ENCODE results near the gene PEX6. TPM values are rescaled to one million over a fixed set of nuclear protein-coding genes. Genes with fewer than 3 reads are reported as not detected.
A peak's percentile ranks its signal among the peaks of the same experiment; 100 is the strongest.

Gene PEX6, protein sequence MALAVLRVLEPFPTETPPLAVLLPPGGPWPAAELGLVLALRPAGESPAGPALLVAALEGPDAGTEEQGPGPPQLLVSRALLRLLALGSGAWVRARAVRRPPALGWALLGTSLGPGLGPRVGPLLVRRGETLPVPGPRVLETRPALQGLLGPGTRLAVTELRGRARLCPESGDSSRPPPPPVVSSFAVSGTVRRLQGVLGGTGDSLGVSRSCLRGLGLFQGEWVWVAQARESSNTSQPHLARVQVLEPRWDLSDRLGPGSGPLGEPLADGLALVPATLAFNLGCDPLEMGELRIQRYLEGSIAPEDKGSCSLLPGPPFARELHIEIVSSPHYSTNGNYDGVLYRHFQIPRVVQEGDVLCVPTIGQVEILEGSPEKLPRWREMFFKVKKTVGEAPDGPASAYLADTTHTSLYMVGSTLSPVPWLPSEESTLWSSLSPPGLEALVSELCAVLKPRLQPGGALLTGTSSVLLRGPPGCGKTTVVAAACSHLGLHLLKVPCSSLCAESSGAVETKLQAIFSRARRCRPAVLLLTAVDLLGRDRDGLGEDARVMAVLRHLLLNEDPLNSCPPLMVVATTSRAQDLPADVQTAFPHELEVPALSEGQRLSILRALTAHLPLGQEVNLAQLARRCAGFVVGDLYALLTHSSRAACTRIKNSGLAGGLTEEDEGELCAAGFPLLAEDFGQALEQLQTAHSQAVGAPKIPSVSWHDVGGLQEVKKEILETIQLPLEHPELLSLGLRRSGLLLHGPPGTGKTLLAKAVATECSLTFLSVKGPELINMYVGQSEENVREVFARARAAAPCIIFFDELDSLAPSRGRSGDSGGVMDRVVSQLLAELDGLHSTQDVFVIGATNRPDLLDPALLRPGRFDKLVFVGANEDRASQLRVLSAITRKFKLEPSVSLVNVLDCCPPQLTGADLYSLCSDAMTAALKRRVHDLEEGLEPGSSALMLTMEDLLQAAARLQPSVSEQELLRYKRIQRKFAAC
- total RNA-seq, result 23.0 and 29.7 TPM in 2 replicates

DNA sequence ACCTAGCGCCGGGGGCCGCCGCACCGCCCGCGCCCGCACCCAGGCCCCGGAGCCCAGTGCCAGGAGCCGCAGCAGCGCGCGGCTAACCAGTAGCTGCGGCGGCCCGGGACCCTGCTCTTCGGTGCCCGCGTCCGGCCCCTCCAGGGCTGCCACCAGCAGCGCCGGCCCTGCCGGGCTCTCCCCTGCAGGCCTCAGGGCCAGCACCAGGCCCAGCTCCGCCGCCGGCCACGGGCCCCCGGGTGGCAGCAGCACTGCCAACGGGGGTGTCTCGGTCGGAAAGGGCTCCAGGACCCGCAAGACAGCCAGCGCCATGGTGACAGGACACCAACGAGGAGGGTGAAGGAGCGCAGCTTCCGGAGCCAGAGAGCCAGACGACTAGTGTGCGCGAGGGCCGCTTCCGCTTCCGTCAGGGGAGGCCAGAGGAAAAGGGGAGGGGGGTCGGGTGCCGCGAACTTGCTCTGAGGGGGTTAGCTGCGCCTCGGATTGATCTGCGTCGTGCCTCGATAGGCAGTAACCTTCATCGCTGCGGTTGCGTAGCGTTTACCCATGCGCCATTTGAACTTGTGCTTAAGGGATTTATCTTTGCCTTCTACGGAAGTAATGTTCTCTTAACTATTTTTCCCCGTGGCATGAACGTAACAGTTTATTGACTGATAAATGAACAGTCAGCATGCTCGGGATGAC lies at the start of gene PEX6:
TSS of gene PEX6 (minus strand) at position 343 of the 684 bp plus-strand sequence. CDS start at position 312, 31 bp downstream.
- DNase-seq (ENCODE audit: low read depth in 2 of 2), result peak; percentile 48 to 82

DNA sequence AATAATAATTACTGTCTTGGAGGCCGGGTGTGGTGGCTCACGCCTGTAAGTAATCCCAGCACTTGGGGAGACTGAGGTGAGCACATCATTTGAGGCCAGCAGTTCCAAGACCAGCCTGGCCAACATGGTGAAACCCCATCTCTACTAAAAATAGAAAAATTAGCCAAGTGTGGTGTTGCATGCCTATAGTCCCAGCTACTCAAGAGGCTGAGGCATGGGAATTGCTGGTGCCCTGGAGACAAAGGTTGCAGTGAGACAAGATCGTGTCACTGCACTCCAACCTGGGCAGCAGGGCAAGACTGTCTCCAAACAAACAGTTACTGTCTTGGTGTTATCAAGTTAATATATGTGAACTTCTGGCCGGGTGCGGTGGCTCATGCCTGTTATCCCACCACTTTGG lies 47.4 kb upstream of the PEX6 start:
- no peak for DNase-seq (ENCODE audit: low read depth in 2 of 2)

DNA sequence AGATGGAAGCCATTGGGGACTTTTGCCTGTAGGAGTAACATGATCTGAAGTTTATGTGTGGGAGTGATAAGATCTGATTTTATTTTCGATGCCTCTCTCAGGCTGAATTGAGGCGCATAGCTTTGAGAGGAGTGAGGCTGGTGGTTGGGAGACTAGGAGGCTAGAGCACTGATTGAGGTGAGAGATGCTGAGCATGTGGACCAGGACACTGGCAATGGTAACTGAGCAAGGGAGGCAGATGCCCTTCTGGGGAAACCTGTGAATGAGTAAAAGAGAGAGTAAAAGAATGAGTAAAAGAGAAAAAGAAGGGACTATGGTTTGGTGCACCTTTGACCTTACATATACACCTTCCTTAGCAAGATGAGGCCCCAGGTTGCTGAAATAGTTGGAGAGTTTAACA lies 45.5 kb upstream of the PEX6 start:
- DNase-seq (ENCODE audit: low read depth in 2 of 2), result no peak

DNA sequence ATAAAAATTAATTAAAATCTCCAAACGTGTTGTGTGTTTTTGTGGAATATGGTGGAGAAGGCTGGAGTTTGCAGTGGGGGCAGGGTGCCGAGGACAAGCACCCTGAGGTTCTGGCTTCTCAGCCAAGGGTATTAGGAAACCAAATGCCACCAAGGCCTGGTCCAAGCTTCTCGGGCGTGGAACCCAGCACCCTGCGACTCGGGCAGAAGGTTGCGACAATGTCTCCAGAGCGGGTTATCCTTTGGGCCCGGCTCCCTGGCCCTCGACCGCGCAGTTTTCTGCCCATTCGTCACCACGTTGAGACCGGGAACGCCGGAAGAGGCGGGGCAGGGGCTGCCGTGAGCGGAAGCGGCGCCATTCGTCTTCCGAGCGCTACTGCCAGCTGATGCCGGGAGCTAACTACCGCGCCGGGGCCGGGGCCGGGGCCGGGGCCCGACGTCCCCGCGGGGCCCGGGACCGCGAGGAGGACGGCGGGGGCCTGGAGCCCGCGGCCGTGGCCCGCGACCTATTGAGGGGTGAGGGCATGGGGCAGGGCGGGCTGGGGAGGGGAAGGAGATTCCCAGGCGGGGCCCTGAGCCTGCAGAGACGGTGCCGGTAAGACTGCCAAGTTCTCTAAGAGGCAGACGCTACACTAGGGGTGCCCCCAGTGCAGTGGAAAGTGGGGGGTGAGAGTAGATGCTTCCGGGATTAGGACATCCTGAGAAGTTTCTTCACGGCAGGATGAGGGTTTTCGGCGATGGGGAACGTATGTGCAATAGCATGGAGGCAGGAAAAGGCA lies 42.5 kb upstream of the PEX6 start, which contains the start of gene RRP36:
TSS of gene RRP36 (plus strand) at position 354 of the 778 bp plus-strand sequence. CDS start at position 386, 32 bp downstream.
- DNase-seq (ENCODE audit: low read depth in 2 of 2), result peak; percentile 30 to 70

DNA sequence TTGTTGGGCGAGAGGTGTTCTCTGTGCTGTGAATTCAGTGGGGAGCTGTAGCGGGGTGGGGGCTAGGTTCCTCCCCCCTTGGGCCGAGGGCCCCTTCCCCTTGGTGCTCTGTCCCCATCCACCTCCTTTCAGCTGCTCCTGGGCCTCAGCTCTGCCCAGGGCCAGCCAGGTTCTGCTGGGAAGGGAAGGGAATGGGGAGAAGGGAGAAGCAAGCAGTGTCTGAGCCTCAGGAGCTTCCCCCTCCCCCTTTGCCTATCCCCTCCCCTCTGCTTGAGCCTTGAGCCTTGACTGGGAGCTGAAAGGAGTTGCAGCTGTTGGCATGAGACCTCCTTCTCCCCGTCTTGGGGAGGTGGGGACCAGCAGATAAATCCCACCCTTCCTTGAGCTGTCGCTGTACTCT lies 41.9 kb upstream of the PEX6 start:
- DNase-seq (ENCODE audit: low read depth in 2 of 2), result no peak

DNA sequence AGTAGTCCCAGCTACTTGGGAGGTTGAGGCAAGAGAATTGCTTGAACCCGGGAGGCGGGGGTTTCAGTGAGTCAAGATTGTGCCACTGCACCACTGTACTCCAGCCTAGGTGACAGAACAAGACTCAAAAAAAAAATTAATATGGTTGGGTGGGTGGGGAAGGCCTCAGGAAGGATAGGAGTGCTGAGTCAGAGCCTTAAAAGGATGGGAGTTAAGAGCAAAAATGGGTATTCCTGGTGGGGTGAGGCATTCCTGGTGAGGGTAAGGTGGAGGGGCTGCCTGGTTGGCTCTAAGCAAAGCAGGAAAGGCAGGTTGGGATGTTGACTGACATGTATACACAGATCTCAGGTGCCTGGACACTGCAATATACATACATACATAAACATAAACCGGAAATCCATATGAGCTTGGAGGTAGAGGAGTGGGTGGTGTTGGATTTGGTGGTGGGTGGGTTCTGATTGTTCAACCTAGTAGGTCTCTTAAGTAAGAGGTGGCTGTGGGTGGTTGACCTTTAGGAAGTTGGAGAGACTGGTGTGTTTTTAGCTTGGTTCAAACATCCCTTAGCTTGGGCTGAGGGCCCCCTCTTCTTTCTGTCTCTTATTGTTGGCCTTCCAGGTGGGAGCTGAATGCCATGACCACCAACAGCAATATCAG lies 41.2 kb upstream of the PEX6 start:
- no peak for DNase-seq (ENCODE audit: low read depth in 2 of 2)

DNA sequence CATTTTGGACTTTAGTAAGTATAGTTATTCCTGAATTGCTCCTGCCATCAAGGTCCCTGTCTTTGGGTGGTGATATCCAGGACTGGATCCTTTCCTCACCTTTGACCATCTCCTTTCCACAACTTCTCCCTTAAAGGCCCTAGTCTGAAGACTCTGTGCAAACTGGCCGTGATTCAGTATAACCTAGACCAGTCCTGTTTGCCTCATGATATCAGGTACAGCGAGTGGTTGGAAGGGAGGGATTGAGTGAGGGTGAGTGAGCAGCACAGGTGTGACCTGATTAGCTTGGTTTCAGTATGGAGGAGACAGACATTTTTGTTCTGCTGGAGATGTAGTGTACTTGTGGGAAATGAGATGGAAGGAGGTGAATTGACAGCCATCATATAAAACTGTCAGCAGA lies 40.2 kb upstream of the PEX6 start:
- no peak for DNase-seq (ENCODE audit: low read depth in 2 of 2)

DNA sequence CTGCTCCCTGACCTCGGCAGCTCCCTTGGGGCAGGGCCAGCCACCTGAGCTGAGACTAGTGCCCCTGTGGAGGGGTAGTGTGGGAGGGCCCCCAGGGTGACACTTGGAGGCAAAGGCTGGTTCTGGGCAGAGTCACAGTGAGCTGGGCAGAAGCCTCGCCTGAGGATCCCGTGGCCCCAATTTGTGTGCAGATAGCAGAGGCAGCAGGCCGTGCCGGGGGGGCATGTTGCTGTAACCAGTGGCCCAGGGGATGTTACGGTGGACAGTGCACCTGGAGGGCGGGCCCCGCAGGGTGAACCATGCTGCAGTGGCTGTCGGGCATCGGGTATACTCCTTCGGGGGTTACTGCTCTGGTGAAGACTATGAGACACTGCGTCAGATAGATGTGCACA lies 38.0 kb upstream of the PEX6 start:
- DNase-seq (ENCODE audit: low read depth in 2 of 2), result no peak

DNA sequence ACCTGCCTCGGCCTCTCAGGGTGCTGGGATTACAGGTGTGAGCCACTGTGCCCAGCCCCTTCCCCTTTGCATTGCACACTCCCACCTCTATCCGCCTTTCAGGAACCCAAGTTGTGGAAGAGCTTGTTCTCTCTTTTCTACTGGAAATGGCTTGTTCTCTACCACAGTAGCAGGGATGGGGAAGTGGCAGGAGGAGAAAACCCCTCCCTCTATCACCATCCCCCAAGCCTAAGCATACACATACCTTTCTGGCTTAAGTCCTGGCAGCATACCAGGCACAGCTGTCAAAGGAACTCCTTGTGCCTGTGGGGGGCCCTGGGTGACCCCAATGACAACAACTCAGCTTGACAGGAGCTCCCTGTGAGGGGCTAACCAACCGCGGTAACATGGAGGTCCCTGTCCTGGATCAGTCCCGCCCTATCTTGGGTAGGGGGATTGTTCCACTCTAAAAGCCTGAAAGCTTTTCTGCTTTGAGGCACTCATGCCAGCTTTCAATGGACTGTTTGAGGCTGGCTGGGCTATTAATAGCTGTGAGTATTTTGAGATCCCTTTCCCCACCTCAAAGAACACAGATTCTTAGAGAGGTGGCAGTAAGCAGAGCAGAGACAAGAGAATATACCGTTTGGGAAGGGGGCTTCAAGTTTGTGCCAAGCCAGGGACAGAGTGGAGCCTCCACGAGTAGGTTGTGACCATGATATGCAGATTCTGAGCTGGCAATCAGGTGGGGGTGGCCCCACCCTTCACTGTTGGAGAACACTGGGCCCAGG lies 37.4 kb upstream of the PEX6 start:
- no peak for DNase-seq (ENCODE audit: low read depth in 2 of 2)

DNA sequence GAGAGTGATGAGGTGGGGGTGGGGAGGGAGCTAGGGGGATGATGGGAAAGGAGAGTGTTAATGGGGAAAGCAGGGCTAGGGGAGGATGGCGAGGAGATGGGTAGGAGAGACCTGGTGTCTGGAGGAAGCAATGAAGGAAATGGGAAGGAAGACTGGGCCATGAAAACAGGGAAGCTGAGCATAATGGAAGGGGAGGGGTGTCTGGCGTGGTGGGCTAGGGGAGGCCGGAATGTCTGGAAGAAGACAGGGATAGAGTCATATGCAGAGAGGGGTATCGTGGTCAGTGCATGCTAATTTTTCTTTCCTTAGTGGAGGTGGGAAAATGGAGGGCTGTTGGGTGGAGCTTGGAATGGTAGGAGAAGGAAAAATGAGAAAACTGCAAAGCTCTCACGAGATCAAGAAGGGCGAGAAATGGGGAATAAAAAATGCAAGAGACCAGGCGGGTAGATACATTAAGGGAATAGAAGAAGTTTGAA lies 35.5 kb upstream of the PEX6 start:
- peak in 1 of 2 donors; percentile 30 for DNase-seq (ENCODE audit: low read depth in 2 of 2)

DNA sequence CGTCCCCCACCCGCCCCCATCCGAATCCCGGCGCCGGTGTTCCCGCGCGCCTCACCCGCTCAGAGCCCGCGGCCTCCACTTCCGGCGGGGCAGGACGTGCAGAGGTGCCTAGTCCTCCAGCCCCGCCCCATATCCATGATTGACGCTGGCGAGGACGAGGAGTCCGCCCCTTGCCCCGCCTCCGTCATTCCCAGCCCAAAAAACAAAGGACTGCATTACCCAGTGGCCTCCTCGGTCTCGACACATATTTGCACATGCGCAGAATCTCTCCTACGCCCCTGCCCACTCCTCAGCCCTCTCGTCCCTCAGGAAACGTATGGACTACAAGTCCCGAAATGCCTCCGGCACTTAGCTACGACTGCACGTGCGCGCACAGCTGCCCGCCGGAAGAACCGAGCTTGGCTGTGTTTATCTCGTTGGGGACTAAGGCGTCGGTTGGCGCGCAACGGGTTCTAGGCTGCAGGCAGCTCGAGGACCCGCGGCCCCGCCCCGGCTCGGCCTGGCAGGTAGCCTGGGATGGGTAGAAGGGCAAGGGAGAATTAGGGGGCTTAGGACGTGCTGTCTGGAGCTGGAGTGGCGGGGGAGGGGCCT lies 35.0 kb upstream of the PEX6 start, which contains the start of the genes KLHDC3 and MEA1:
TSS of gene KLHDC3 (plus strand) at position 407 of the 591 bp plus-strand sequence. CDS start 2,944 bp downstream, outside the sequence.
TSS of gene MEA1 (minus strand) at position 104 of the 591 bp plus-strand sequence. CDS start 133 bp downstream, outside the sequence.
- DNase-seq (ENCODE audit: low read depth in 2 of 2), result peak; percentile 100

DNA sequence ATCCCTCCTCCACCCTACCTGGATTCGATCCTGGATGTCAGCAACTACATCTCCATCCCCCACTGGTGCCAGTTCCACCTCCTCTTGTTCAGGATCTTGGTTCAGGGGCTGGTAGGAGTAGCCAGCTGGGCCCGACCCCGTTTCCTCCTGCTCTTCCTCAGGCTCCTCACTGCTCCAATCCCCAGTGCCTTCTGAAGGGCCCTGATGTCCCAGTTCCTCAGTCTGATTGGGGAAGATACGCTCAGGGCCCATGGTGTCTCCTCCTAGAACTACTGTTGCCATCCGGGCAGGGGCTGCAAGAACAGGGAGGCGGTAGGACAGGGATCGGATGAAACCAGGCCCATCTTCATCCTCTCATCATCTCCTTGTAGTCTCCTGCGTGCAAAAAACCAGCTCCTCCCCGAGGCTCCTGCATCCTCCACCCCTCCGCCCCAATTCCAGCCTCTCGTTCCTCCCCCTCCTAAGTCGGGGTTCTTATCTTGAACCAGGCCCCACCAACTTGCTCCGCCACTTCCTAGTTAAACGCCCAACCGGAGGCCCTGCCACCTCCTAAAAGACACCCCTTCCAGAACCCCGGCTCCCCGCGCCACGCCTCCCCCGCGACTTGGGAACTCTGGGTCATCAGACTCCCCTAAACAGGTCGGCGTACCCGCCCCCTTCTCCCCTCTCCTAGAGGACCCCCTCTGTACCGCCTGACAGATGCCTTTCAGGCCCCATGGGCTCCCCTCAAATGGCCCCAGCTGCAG lies 34.3 kb upstream of the PEX6 start:
- no peak for DNase-seq (ENCODE audit: low read depth in 2 of 2)

DNA sequence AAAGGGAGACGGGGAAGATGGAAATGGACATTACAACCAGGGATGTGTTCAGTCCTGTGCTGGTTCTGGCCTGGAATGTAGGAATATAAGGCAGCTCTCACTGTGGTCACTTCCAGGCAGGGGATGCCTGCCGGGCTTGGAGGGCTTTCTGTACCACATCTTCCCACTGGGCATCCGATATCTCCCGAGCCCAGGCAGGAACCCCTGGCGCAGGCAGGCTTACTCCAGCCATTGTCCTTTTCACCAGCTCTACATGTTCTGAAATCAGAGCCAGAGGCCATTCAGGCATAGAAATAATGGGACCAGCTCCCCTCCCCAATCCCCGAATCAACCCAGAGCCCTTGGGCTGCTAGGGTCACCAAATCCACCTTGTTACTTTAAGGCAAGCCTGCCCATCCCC lies 33.4 kb upstream of the PEX6 start:
- DNase-seq (ENCODE audit: low read depth in 2 of 2), result no peak

DNA sequence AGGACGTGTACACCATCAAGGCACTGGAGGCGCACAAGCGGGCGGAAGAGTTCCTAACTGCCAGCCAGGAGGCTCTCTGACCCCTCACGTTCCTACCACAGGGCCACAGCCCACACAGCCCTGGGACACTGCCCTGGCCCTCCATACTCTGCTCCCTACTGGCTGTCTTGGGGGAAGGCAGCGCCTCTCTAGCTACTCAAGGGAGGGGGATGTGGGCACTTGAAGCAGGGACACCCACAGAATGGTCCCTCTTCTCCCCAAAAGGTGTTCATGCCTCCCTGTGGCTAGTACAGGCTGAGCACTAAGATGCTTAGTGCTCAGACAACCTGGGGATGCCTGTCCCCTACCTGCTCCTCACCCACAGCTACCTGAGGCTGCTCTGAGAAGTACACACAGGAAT lies 32.2 kb upstream of the PEX6 start:
- no peak for DNase-seq (ENCODE audit: low read depth in 2 of 2)

DNA sequence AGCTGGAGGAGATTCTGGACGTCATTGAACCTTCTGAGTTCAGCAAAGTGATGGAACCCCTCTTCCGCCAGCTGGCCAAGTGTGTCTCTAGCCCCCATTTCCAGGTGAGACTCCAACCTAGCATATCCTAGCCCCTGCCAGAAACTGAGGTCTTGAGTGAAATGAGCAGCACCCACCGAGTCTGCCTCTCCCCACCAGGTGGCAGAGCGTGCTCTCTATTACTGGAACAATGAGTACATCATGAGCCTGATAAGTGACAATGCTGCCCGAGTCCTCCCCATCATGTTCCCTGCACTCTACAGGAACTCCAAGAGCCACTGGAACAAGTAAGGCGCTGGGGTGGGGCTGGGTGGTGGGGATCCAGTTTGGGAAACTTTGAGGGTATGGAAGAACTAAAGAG lies 30.1 kb upstream of the PEX6 start:
- DNase-seq (ENCODE audit: low read depth in 2 of 2), result peak; percentile 30 to 61

DNA sequence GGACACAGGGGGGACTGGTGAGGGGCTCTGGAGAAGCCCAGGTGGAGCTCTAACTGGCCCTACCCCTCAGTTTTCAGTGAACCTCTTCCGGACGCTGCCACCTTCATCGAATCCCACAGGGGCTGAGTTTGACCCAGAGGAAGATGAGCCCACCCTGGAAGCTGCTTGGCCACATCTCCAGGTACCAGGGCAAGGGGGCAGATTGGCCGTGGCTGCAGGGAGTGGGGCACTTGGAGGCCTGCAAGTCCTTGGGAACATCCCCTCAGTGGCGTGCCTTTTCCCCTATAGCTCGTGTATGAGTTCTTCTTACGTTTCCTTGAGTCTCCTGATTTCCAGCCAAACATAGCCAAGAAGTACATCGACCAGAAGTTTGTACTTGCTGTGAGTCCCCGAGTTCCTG lies 28.1 kb upstream of the PEX6 start:
- no peak for DNase-seq (ENCODE audit: low read depth in 2 of 2)

DNA sequence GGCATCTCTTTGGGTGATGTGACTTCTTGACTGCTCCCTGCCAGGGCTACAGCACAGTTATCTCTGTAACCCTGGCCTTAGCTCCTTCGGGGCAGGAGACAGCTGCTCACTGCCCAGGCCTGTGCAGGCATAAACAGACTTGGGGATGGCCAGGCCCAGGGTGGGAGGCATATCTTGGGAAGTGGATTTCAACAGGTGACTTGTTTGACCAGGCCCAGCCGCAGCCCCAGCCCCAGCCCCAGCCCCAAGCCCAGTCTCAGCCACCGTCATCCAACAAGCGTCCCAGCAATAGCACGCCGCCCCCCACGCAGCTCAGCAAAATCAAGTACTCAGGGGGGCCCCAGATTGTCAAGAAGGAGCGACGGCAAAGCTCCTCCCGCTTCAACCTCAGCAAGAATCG lies 27.3 kb upstream of the PEX6 start:
- no peak for DNase-seq (ENCODE audit: low read depth in 2 of 2)

DNA sequence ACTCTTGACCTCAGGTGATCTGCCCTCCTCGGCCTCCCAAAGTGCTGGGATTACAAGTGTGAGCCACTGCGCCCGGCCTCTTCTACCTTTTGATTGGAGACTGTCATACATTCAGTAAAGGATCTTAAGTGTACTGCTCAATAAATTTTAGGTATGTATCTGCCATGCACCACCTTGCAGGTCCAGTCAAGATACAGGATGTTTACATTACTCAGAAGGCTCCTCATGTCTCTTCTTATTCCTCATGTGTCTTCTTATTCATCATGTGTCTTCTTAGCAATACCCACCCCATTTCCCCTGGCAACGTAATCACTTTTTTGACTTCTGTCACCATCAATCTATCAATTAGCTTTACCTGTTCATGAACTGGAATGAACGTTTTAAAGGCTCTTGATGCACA lies 26.9 kb upstream of the PEX6 start:
- DNase-seq (ENCODE audit: low read depth in 2 of 2), result no peak

Measured in dermis microvascular lymphatic vessel endothelial cell (primary cell).